ENCODE measurements around the gene TBC1D22A. TPM values are rescaled to one million over a fixed set of nuclear protein-coding genes. Genes with fewer than 3 reads are reported as not detected.
A peak's percentile ranks its signal among the peaks of the same experiment; 100 is the strongest.

The TBC1D22A gene
- total RNA-seq, 1 experiment from 2014 or later = 7.2 TPM

DNA sequence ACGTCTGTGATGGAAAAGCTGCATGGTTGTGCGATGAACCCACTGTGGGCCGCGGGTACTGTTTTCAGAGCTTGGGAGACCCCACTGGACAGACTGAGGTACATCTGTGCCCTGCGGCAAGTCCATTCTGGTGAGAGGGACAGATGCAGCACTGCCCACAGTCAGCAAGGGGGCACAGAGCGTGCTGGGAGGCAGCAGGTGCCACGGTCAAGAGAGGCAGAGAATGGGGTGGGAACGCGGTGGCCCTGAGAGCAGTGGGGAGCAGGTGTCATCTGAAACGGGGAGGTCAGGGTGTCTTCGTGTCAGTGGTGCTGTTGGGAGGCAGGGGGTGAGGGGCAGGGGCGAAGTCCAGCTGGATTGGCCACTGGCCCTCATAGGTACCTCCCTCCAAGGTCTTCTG lies 32.0 kb downstream of the TBC1D22A start:
- no peak for DNase-seq (ENCODE audit: low read depth)

DNA sequence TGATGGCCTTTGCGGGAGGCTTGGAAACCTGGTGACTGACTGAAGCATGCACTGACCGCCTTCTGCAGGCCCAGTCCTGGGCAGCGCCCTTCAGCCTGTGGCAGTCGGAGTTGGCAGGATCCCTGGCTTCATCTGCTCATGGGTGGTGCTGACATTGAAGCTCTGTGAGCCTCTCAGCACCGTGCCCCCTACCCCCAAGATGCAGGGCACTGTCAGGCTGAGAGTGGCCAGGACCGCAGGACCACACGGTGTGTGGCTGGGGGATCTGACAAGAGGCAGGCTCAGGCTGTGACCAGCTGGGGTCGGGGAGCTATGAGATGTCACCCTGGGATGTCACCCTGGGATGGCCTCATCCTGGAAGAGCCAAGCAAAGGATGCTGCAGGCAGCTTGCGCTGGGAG lies 32.7 kb downstream of the TBC1D22A start:
- DNase-seq (ENCODE audit: low read depth) = no peak

DNA sequence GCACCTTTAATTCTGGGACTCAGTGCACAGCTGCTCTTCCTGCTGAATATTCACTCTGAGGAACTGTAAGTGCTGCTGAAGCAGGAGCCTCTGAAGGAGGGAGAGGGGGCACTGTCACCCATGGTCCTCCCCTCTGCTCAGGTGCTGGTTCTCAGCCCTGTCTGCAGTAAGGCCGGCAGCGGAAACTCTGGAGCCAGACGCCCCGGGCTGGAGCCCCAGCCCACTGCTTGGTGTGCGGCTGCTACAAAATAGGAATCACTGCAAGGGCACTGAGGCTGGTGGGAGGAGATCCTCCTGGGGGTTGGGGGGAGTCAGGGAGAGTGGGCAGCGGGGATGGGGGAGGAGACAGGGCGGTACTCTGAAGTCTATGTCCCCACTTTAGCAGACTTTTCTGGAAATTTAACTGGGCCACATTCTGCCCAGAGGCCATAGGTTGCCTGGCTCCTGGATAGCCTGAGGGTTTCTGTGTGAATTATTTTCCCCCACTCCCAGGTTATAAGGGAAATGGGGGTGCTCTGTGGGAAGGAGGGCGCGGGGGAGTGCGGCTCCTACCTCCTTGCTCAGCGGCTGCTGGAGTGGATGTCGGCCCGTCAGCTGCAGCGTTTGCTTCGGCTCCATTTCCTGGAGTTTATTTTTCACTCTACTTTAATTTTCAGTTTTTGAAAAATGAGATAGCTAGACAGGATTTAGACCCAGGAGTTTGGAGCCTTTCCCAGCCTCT lies 33.6 kb downstream of the TBC1D22A start:
- no peak for DNase-seq (ENCODE audit: low read depth)

DNA sequence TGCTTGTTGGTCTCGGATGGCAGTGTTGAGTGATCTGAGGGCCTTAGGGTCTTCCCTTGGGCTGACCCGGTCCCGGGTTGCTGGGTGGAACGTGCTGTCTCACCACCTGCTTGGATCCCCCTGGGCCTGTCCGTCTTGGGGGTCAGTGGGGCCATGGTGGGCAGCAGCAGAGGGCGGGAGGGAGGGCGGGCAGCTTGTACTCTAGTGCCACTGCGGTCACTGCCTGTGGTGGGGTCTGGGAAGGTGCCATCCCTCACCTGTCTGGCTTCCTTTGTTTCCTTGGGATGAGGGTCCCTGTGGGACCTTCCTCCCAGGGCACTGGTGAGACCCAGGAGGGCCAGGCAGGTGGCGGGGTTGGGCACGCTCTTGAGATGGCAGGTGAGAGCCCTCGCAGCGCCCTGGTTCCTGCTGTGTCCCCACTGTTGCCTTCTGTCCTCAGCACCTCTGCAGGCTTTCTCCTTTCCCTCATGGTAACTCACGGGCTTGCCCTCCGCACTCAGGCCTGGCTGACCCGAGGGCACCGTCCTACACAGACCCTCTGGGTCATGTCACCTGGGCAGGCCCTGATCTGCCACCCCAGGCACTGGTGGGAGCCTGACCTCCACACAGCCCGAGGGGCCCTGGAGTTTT lies 34.2 kb downstream of the TBC1D22A start:
- DNase-seq (ENCODE audit: low read depth) = no peak

DNA sequence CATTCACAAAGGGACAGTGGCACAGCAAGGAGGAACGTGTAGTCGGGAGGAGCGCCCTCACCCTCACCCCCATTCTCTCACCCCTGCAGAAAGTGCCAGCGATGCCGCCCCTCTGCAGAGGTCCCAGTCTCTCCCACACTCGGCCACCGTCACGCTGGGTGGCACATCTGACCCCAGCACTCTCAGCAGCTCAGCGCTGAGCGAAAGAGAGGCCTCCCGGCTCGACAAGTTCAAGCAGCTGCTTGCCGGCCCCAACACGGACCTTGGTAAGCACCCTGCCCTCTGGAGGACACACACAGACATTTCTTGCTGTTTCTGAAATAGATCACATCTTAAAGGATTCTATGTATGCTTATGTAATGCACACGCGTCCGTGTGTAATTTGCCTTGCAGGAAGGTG lies 34.9 kb downstream of the TBC1D22A start:
- no peak for DNase-seq (ENCODE audit: low read depth)

DNA sequence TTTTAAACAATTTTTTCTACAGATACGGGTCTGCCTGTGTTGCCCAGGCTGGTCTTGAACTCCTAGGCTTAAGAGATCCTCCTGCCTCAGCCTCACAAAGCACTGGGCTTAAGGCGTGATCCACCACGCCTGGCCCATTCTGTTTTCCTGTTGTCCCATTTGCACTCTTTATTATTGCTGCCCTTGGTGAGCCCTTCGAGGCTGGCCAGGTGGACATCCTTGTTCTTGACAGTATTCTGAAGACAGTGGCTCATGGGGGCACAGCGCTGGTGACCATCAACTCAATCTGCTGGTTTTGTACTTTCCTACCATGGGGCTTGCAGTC lies 35.6 kb downstream of the TBC1D22A start:
- no peak for DNase-seq (ENCODE audit: low read depth)

DNA sequence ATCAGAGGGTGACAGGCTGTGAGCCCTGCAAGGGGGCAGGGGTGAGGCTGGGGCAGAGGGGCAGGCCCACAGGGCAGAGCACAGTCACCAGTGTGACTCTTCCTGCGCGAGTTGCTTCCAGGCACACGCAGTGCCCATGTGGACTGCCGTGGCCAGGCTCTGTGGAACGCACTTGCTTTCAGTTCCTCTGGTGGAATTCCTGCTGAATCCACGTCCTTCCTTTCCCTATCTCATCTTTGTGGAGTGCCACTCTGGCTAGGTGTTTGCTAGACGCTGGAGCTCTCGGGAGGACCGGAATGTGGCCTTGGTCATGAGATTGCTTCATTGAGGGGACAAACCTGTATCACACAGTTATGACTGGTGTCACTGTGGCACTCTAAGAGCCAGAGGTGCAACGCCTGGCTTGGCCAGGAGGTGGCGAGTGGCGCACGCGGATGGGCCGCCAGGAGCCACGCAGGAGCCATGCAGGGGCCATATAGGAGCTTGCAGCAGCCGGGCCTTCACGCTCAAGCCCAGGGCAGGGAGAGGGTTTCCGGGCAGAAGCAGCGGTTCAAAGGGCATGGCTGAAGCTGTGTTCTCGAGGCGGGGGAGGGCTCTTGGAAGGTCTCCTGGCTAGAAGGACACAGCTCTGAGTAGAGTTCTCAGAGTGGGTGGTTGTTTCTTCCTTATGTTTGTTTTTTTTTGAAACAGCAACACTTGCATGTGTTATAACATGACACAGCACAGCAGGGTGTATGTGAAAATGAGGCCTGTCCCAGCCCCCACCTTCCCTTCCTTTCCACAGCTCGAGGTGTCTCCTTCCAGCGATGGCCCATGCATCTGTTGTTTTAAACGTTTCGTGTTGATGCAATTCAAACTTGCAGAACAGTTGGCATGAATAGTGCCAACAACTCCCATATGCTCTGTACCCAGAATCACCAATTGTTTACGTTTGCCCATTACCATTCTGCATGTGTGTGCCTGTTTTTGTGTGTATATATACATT lies 36.2 kb downstream of the TBC1D22A start:
- peak; percentile 60 for DNase-seq (ENCODE audit: low read depth)

DNA sequence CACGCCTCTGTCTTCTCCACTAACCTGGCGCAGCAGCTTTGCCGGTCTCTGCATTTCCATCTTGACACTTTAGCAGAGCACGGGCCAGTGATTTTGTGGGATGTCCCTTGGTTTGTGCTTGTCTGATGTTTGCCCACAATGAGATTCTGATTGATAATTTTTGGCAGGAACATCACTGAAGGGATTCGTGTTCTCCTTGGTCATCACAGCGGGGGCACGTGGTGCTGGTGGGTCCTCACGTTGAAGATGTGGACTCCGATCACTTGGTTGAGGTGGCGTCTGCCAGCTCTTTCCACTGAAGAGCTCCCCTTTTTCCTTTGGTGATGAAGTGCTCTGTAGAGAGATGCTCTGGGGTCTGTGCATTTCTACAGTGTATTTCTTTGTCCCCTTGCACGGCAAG lies 37.2 kb downstream of the TBC1D22A start:
- no peak for DNase-seq (ENCODE audit: low read depth)

DNA sequence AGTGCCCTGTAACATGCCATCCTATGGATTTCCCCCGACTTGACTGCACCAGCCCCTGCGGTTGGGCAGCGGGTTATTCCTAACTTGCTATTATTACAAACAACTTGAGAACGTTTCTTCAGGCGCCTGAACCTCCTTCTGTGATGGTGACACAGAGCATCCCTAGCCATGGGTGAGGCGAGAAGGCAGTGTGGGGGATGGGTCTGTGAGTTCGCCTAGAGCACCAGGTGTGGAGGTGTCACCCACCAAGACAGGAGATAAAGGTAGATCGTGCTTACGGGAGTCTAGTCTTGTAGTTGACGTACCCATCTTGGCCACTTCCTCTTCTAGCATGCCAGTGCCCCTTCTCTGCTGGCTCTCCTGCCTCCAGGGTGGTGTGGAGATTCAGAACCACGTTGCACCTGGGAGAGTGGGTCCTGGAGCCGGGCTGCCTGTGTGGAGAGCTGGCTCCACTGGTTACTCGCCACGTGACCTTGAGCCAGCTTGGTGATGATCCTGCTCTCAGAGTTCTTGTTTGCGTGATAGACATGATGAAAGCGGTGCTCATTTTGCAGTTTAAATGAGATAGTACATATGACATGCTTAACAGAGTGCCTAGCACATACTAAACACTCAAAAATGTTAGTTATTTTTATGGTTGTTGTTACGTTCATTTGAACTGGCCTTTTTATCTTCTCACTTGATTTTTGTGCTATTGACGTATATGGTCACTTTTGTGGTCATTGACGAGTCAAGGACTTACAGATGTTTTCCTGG lies 37.8 kb downstream of the TBC1D22A start:
- no peak for DNase-seq (ENCODE audit: low read depth)

DNA sequence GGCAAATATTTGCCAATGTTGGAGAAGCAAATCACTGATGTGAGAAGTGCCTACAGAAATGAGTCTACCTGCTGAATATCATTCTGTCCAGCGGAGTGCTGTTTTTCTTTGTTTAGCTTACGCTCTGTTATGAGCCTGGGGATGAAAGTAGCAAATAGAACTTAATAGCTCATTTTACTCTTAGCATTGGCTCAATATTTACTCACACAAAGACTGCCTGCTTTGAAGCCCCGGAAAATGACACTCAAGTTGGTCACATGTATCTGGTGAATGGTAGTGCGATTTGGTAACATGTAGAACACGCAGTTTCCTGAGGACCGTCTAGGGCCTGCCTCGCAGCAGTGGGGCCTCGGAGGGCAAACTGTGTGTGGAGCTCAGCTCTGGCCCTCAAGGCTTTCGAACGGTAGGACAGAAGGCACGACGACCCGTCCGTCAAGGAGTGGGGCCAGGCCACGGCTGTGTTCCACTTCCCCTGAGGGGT lies 38.9 kb downstream of the TBC1D22A start:
- DNase-seq (ENCODE audit: low read depth) = no peak

DNA sequence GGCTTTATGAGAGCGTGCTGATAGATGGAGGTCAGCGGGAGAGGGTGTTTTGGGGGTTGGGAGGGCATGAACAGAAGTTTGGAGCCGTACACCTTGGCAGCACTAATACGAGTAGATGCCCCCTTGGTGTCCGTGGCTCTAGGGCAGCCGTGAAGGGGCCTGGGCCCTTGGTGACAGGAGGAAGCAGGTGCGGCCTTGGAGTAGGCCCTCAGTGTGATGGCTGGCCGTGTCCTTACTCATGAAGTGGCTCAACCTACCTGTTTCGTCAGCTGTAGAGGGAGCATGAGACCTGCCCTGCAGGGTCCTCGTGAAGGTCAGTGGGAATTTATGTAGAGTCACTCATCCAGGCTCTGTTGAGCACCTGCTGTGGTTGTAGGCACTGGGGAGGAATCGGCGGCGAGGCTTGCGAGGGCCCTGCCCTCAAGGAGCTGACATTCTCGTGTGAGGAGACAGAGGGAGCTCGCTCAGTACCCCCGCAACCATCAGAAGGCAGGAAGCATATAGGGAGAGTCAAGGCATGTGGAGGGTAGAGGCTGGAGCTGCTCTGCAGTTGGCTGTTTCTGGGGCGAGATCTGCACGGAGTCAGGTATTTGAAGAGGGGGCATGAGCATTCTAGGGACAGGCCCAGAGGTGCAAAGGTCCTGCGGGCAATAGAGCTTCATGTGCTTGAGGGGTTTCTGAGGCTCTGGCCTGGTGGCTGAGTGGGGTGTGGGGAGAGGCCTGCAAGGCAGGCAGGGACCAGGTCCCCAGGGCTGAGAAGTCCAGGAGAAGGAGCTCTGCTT lies 39.6 kb downstream of the TBC1D22A start:
- DNase-seq (ENCODE audit: low read depth) = no peak

DNA sequence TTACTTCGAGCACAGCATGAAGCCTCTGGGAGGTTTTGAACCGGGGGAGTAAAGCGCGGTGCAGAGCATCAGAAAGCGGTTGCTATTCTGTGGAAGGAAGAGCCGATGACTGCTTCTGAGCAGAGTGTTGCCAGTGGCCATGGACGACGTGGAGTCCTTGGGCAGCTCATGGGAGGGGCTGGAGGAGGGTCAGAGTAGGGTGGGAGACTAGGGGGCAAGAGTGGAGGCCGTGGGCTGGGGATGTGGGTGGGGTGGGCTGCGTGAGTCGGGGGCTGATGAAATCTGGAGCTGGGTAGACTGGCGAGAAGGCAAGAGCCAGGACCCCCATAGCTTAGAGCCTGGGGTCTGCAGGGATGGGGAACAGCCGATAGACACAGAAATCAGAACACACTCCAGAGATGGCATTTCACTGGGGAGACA lies 40.2 kb downstream of the TBC1D22A start:
- DNase-seq (ENCODE audit: low read depth) = no peak

DNA sequence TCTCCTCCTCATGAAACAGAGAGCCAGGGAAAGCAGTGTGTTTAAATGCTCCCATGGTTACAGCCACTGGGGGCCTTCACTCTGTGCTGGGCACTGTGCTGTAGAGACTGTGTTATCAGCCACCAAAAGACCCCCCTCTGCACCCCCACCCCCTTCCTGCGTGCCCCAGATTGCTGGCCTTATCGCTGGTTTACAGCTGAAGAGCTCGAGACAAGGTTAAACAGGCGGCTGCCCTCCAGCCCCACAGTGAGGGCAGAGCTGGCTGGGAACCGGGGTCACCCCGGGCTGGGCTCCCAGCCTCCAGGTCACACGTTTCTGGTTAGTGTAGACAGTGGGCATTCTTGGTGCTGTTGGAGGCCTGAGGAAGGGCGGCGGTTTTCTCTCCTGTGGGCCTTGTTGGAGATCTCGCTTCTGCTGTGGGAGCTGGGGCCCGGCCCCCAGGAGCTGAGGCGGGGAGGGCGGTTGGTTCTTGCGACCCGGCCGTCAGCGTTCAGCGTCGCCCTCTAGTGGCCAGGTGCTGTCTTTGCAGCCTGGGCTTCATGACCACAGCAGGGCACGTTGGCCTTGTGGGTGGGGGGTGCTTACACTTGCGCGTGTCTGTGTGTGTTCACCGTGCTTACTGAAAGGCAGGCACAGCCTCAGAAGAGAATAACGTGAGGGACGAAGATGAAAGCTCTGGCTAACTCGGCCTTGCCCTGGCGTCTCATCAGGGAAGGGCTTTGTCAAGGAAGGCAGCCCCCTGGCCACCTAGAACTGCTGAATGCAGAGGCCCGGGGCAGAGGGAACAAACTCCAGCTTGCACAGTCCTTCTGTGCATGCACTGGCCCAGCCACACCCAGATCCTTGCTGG lies 40.8 kb downstream of the TBC1D22A start:
- no peak for DNase-seq (ENCODE audit: low read depth)

DNA sequence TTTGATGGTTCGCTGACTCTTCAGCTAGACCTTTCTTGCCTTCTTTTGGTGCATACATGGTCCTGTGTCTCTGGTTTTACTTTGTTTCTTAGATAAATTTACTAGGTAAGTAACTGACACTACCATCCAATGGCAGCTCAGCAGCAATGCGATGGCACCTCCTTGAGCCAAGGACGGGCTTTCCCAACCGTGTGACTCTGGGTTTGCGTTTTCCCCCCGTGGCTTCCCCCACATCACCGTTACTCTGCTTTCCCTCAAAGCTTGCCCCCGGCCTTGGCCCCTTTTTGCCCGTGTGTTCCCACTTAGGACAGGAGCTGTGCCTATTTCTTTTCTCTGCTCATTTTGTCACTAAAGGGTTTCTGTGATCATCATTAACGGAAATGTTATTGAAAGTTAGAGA lies 41.5 kb downstream of the TBC1D22A start:
- no peak for DNase-seq (ENCODE audit: low read depth)

DNA sequence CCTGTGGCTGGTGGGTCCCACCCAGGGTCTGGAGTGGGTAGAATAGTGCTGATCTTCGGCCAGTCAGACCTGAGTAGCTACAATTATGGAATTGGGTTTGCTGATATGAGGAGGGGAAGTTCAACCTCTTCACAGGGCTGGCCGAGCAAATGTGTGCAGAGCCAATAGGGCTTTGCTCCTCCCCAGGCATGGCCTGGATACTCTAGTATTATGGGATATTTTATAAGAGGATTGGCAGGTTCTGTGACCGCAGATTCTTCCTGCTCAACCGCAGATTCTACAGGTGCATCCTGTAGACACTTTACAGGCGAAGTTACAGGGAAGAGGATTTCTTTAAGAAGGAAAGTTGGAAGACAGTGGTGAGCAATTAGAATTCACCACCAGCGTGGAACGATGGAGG lies 44.3 kb downstream of the TBC1D22A start:
- no peak for DNase-seq (ENCODE audit: low read depth)

DNA sequence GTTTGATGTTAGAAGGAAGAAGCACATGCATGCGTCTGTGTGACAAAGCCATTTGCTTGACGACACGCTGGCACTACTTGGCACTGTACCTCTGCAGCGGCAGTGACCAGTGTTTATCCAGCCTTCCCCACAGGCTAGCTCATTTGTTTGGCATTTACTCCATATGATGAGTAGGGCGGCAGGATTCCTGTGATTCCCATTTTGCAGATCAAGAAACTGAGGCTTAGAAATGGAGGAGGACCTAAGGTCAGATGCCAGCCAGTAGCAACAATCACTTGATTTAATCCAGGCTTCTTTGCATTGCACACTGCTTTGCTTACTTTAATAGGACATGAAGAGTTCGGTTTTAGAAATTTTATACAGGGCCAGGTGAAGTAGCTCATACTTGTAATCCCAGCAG lies 45.0 kb downstream of the TBC1D22A start:
- no peak for DNase-seq (ENCODE audit: low read depth)

DNA sequence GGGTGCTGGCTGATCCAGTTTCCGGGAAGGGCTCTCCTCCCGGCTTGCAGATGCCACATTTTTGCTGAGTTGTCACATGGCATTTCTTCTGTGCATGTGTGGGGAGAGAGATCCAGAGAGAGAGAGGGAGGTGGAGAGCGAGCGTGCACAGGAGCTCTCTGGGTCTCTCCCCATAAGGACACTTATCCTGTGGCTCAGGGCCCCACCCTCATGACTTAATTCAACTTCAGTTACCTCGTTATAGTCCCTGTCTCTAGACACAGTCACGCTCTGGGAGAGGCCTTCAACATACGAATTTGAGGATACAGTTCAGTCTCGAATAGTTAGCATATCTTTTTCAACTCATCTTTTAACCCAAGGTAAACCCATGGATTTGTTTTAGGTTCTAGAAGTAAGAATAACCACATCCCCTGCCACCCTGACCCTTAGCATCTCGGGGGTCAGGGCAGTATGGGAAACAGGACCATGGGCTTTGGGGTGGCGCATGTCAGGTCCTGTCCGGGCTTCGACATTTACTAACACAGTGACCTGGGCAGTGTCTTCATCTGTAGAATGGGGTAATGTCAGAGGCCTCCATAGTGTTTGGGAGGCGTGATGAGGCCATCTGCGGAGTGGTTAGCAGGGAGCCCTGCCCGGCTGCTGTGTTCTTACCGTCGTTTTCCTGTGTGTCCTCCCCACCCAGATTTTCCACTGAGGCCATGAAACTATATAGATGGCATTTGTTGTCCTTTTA lies 46.9 kb downstream of the TBC1D22A start:
- no peak for DNase-seq (ENCODE audit: low read depth)

DNA sequence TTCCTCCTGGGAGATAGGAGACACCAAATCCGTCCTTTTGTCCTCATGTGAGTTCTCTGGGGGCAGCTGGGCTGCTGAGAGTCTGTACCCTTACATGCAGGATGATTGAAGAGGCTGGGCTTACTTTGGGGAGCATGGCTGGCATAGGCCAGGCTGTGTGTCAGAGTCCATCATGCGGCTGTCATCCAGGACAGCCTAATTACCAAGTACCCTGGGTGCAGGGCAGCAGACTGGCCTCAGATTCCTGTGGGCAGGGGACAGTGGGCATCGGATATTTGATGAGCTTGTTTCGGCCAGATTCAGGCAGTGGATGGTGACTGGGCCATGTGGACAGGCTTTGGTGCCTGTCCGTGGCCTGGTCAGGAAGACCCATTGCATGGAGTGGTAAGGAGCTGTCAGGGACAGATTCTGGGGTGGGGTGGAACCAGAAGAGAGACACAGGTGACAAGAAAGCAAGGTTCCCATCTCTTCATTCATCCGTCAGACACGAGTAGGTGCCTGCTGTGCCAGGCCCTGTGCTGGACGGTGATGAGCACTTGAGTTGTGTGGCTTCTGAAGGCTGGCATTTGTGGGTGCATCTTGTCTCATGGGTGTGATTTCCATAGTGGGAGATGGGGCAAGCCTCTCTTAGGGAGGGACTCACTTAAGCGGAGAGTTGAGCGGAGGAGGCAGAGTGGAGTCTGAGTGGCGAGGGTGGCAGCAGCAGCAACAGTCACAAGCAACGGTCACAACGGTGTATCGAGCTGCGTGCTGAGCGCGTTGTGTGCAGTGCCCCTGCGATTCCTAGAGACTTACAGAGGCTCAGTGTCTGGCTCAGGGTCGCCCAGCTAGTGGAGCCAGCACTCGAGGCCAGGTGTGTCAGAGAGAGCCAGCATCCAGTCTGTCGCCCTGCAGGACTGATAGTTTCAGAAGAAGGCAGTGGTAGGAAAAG lies 48.7 kb downstream of the TBC1D22A start:
- no peak for DNase-seq (ENCODE audit: low read depth)

Data from RPMI7951 (cell line).